MM.1S (cell line): ENCODE results near the gene PPIAL4G.
"Not testable (repeated sequence)": the region's sequence is repeated elsewhere in the genome, so short reads cannot be mapped to it uniquely, and the experiment has no call there.

Experiments
- EZH2phosphoT487 ChIP-seq: fragments of 300-600 bp; sonication (generic); IDR thresholded peaks from 2 replicates; pipeline ENCODE4 v1.6.1; 2018; ENCODE audit warnings: antibody characterized with exemption, low read length
- TF ChIP-seq, protein P1 (sequence below): fragments of 300-600 bp; sonication (generic); IDR thresholded peaks from 2 replicates; pipeline ENCODE4 v1.5.1; 2016; ENCODE audit warnings: antibody characterized with exemption, low read length, mixed read lengths

DNA sequence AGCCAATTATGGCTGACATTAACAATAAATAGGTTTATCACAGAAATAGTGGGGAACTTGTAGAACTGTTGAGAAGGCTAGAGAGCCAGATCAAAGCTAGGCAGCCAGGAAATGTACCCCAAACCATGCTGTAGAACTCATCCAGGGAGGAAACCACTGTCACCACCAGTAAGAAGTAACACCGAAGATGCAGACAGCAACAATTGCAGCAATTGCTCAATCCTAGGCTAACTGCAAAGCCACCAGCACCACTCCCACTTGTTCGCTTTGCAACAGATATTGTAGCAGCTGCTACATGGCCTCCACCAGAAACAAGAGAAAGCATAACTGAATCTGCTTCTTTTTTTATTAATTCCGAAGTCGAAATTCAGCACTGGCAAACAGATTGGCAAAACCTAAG is 2.0 kb downstream of the PPIAL4G start:
- TF ChIP-seq, protein P1, sequence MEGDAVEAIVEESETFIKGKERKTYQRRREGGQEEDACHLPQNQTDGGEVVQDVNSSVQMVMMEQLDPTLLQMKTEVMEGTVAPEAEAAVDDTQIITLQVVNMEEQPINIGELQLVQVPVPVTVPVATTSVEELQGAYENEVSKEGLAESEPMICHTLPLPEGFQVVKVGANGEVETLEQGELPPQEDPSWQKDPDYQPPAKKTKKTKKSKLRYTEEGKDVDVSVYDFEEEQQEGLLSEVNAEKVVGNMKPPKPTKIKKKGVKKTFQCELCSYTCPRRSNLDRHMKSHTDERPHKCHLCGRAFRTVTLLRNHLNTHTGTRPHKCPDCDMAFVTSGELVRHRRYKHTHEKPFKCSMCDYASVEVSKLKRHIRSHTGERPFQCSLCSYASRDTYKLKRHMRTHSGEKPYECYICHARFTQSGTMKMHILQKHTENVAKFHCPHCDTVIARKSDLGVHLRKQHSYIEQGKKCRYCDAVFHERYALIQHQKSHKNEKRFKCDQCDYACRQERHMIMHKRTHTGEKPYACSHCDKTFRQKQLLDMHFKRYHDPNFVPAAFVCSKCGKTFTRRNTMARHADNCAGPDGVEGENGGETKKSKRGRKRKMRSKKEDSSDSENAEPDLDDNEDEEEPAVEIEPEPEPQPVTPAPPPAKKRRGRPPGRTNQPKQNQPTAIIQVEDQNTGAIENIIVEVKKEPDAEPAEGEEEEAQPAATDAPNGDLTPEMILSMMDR, result not testable (repeated sequence)
- not testable (repeated sequence) for TF ChIP-seq EZH2phosphoT487
